Tibial nerve (tissue), 4 donors: Measurements from ENCODE around the gene BCKDHB. TPM values are rescaled to one million over a fixed set of nuclear protein-coding genes. Genes with fewer than 3 reads are reported as not detected.

Experiments used
- DNase-seq, 2 donors: peaks; one replicate each; pipeline ENCODE4 v3.0.0-alpha.2; 2019; ENCODE audit warnings: low spot score in 2 of 2
- H3K27ac ChIP-seq, 4 donors: fragments of 200-600 bp; sonication (generic) in 3 of 4; one replicate each; pipeline ENCODE4 v1.5.1; 2017 to 2019; ENCODE audit warnings: mild to moderate bottlenecking in 1 of 4
- H3K27me3 ChIP-seq, 2 donors: fragments of 200-600 bp; sonication (generic) in 1 of 2; one replicate each; pipeline versions ENCODE4 v1.5.1 to v1.6.0; 2017 to 2019
- H3K36me3 ChIP-seq, 3 donors: fragments of 200-600 bp; sonication (generic); one replicate each; pipeline ENCODE4 v1.5.1; 2018 to 2019
- H3K4me1 ChIP-seq, 4 donors: fragments of 200-600 bp; sonication (generic) in 3 of 4; one replicate each; pipeline ENCODE4 v1.5.1; 2017 to 2019
- H3K4me3 ChIP-seq, 4 donors: fragments of 200-600 bp; sonication (generic) in 3 of 4; one replicate each; pipeline ENCODE4 v1.5.1; 2017 to 2019; ENCODE audit warnings: mild to moderate bottlenecking in 1 of 4, moderate library complexity in 1 of 4
- H3K9me3 ChIP-seq, 4 donors: fragments of 200-600 bp; sonication (generic) in 3 of 4; one replicate each; pipeline ENCODE4 v1.5.1; 2017 to 2019
- CTCF ChIP-seq, 5 experiments: fragments of 200-600 bp in 3 of 5; fragments of 450-650 bp in 2 of 5; sonication (generic) in 3 of 5; IDR thresholded peaks; one replicate each; pipeline ENCODE4 v1.5.1; 2016 to 2019; ENCODE audit warnings: antibody characterized with exemption in 5 of 5, mild to moderate bottlenecking in 3 of 5, moderate library complexity in 2 of 5
- EP300 ChIP-seq, 2 donors: sonication (generic); formaldehyde crosslinking; IDR thresholded peaks; one replicate each; pipeline ENCODE4 v1.6.1; 2017; ENCODE audit warnings: antibody characterized with exemption in 2 of 2, mild to moderate bottlenecking in 1 of 2
- POLR2A ChIP-seq, 2 donors: fragments of 450-650 bp; IDR thresholded peaks; one replicate each; pipeline ENCODE4 v1.6.1; 2017; ENCODE audit warnings: antibody characterized with exemption in 2 of 2, mild to moderate bottlenecking in 2 of 2, moderate library complexity in 2 of 2
- WGBS, 2 donors: methylation state at CpG; one replicate each; pipeline ENCODE4 v1.1.5; 2018; 5-methylcytosine and 5-hydroxymethylcytosine counted together
- total RNA-seq, 4 donors: library from RNA; depleted of rRNA; stranded (reverse); fragments of >200 nt; gene quantifications; one replicate each; pipeline ENCODE4 v1.1.0, GENCODE V29; 2016

The BCKDHB gene
- total RNA-seq, 4 donors from 2014 or later, result 13.5 to 28.7 (median 23.4) TPM

- DNase-seq, result no peak
- no peaks in the 10 kb centered on the region for H3K27me3 ChIP-seq
- 49 to 54% methylated on average over 3 of the region's 3 CpGs for WGBS, 2 donors
- H3K9me3 ChIP-seq, result no peaks in the 10 kb centered on the region
- no peaks in the 10 kb centered on the region for H3K36me3 ChIP-seq
- peaks cover 0 to 13% (median 0%) of the 10 kb centered on the region in 4 donors for H3K4me1 ChIP-seq
- no peak overlapping the region for H3K27ac ChIP-seq
- H3K4me3 ChIP-seq, result no peak overlapping the region
- TF ChIP-seq CTCF (IDR thresholded peaks at IDR 0.05) (no peak), POLR2A (IDR thresholded peaks at IDR 0.05) (no peak), EP300 (IDR thresholded peaks at IDR 0.05) (no peak)
These were observed 157.1 kb downstream of the BCKDHB start for GRCh38 chr6:80263585-80263984.

- no peak for DNase-seq
- H3K27ac ChIP-seq, result peak overlapping the region in 2 of 4 donors; percentile 18 to 38
- peak overlapping the region in 1 of 4 donors; percentile 2 for H3K4me3 ChIP-seq
- no peak for TF ChIP-seq EP300 (IDR thresholded peaks at IDR 0.05)
- no peak for TF ChIP-seq CTCF (IDR thresholded peaks at IDR 0.05)
- no peak for TF ChIP-seq POLR2A (IDR thresholded peaks at IDR 0.05)
- peaks cover 0 to 5% (median 0%) of the 10 kb centered on the region in 4 donors for H3K4me1 ChIP-seq
- H3K36me3 ChIP-seq, result no peaks in the 10 kb centered on the region
- whole genome bisulfite sequencing, 2 donors, result 36 to 50% methylated on average over 10 of the region's 10 CpGs
- no peaks in the 10 kb centered on the region for H3K9me3 ChIP-seq
- no peaks in the 10 kb centered on the region for H3K27me3 ChIP-seq
These were observed 162.6 kb downstream of the BCKDHB start for GRCh38 chr6:80268865-80269730.

GRCh38 chr6:80271074-80271473, 164.6 kb downstream of the BCKDHB start:
- Histone ChIP-seq H3K4me1 (peaks cover 0 to 5% (median 0%) of the 10 kb centered on the region in 4 donors), H3K9me3 (no peaks in the 10 kb centered on the region), H3K27me3 (no peaks in the 10 kb centered on the region), H3K36me3 (no peaks in the 10 kb centered on the region), H3K4me3 (no peak overlapping the region), H3K27ac (peak overlapping the region in 1 of 4 donors; percentile 25)
- TF ChIP-seq EP300 (IDR thresholded peaks at IDR 0.05), result no peak
- TF ChIP-seq CTCF (IDR thresholded peaks at IDR 0.05), result no peak
- no peak for TF ChIP-seq POLR2A (IDR thresholded peaks at IDR 0.05)
- WGBS, 2 donors, result 86 to 95% methylated on average over 2 of the region's 2 CpGs
- DNase-seq, result no peak

- Histone ChIP-seq H3K9me3 (no peaks in the 10 kb centered on the region), H3K27ac (peak overlapping the region in 1 of 4 donors; percentile 38), H3K27me3 (no peaks in the 10 kb centered on the region), H3K4me3 (no peak overlapping the region), H3K4me1 (peaks cover 0 to 2% (median 0%) of the 10 kb centered on the region in 4 donors), H3K36me3 (no peaks in the 10 kb centered on the region)
- DNase-seq, result no peak
- TF ChIP-seq CTCF (IDR thresholded peaks at IDR 0.05), result no peak
- no peak for TF ChIP-seq EP300 (IDR thresholded peaks at IDR 0.05)
- WGBS, 2 donors, result 89% methylated on average over 4 of the region's 4 CpGs
These were observed 166.5 kb downstream of the BCKDHB start for GRCh38 chr6:80272988-80273387.

- Histone ChIP-seq H3K36me3 (no peaks in the 10 kb centered on the region), H3K27ac (no peak overlapping the region), H3K9me3 (no peaks in the 10 kb centered on the region), H3K4me3 (no peak overlapping the region), H3K27me3 (no peaks in the 10 kb centered on the region), H3K4me1 (no peaks in the 10 kb centered on the region)
- 79 to 85% methylated on average over 2 of the region's 2 CpGs for WGBS, 2 donors
- TF ChIP-seq CTCF (IDR thresholded peaks at IDR 0.05) (no peak), EP300 (IDR thresholded peaks at IDR 0.05) (no peak), POLR2A (IDR thresholded peaks at IDR 0.05) (no peak)
- DNase-seq, result no peak
These were observed 170.4 kb downstream of the BCKDHB start for GRCh38 chr6:80276861-80277260.
